Right atrium auricular region (tissue), 2 donors: ENCODE measurements around the gene NAA80. TPM values are rescaled to one million over a fixed set of nuclear protein-coding genes. Genes with fewer than 3 reads are reported as not detected.

Experiments
- DNase-seq: peaks from one replicate; pipeline ENCODE4 v3.0.0-alpha.2; 2019; ENCODE audit warnings: low spot score
- H3K27ac ChIP-seq, 2 donors: fragments of 200-600 bp; sonication (generic); 1 replicate in 1 of 2; 2 replicates in 1 of 2; pipeline ENCODE4 v1.5.1; 2016 to 2019
- H3K27me3 ChIP-seq, 2 donors: fragments of 200-600 bp; sonication (generic); one replicate each; pipeline versions ENCODE4 v1.5.1 to v1.6.0; 2017 to 2019
- H3K36me3 ChIP-seq: fragments of 200-600 bp; sonication (generic); one replicate; pipeline ENCODE4 v1.5.1; 2016
- H3K4me1 ChIP-seq, 2 donors: fragments of 200-600 bp; sonication (generic); one replicate each; pipeline versions ENCODE4 v1.5.1 to v1.6.0; 2017 to 2019
- H3K4me3 ChIP-seq, 2 donors: fragments of 200-600 bp; sonication (generic); 1 replicate in 1 of 2; 2 replicates in 1 of 2; pipeline ENCODE4 v1.5.1; 2017 to 2019; ENCODE audit warnings: mild to moderate bottlenecking in 1 of 2, moderate library complexity in 1 of 2
- H3K9me3 ChIP-seq, 2 donors: fragments of 200-600 bp; sonication (generic); one replicate each; pipeline ENCODE4 v1.5.1; 2019
- CTCF ChIP-seq, 2 donors: fragments of 200-600 bp; sonication (generic); IDR thresholded peaks; one replicate each; pipeline ENCODE4 v1.5.1; 2019; ENCODE audit warnings: antibody characterized with exemption in 2 of 2
- total RNA-seq, 2 donors: library from RNA; depleted of rRNA; stranded (reverse); fragments of >200 nt; gene quantifications; one replicate each; pipeline ENCODE4 v1.1.0, GENCODE V29; 2016

The NAA80 gene
- total RNA-seq, 2 donors from 2014 or later, result 9.0 to 10.7 TPM

DNA sequence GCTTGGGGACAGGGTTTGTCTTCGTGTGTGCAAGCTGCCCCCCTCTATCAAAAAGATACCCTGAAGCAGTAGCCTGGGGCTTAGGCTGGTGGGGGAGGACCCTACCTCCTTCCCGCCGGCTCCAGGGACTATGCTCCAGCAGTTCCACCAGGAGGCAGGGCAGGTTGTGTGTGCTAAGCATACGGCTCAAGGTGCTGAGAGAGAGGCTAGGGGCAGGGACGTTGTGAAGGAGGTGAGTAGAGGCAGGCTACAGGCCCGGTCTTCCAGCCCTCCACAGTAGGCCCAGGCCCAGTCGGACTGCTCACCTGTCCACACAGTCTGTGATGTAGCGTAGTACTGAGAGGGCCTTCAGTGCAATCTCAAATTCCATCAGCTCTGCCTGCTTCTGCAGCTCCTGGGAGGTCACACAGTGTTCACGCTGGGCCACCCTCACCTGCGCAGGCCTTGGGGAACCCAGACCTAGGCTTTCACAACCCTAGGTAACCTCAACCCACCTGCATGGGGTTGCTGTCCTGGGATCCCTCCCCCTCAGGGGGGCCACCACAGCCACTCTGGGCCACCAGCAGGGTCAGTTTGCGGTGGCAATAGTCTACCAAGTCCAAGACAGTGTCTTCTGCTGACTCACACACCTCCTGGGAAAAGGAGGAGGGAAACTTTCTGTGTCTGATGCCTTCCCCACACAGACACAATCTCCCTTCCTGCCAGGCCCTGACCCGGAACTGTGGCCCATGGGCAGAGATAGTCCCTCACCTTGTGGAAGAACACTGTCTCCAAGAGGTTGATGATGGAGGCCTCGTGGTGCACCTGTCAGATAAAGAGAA, 43.8 kb upstream of the NAA80 start:
- Histone ChIP-seq H3K9me3 (no peaks in the 10 kb centered on the region), H3K4me1 (peaks cover 0 to 47% of the 10 kb centered on the region in 2 donors), H3K36me3 (no peaks in the 10 kb centered on the region), H3K27ac (no peak overlapping the region), H3K27me3 (no peaks in the 10 kb centered on the region), H3K4me3 (no peak overlapping the region)
- no peak for DNase-seq
- no peak for TF ChIP-seq CTCF (IDR thresholded peaks at IDR 0.05)

GRCh38 chr3:50341996-50342650, 42.9 kb upstream of the NAA80 start:
- DNase-seq, result no peak
- H3K27me3 ChIP-seq, result no peaks in the 10 kb centered on the region
- H3K9me3 ChIP-seq, result no peaks in the 10 kb centered on the region
- H3K4me3 ChIP-seq, result no peak overlapping the region
- peaks cover 0 to 51% of the 10 kb centered on the region in 2 donors for H3K4me1 ChIP-seq
- no peaks in the 10 kb centered on the region for H3K36me3 ChIP-seq
- TF ChIP-seq CTCF (IDR thresholded peaks at IDR 0.05), result no peak
- H3K27ac ChIP-seq, result no peak overlapping the region

- no peaks in the 10 kb centered on the region for H3K27me3 ChIP-seq
- no peaks in the 10 kb centered on the region for H3K9me3 ChIP-seq
- no peak for DNase-seq
- H3K27ac ChIP-seq, result peak overlapping the region in 1 of 2 donors; percentile 99
- H3K36me3 ChIP-seq, result no peaks in the 10 kb centered on the region
- no peak for TF ChIP-seq CTCF (IDR thresholded peaks at IDR 0.05)
- H3K4me1 ChIP-seq, result peaks cover 0 to 54% of the 10 kb centered on the region in 2 donors
- H3K4me3 ChIP-seq, result peak overlapping the region in 1 of 2 donors; percentile 57
Measured at GRCh38 chr3:50341537-50341936, 42.3 kb upstream of the NAA80 start.

DNA sequence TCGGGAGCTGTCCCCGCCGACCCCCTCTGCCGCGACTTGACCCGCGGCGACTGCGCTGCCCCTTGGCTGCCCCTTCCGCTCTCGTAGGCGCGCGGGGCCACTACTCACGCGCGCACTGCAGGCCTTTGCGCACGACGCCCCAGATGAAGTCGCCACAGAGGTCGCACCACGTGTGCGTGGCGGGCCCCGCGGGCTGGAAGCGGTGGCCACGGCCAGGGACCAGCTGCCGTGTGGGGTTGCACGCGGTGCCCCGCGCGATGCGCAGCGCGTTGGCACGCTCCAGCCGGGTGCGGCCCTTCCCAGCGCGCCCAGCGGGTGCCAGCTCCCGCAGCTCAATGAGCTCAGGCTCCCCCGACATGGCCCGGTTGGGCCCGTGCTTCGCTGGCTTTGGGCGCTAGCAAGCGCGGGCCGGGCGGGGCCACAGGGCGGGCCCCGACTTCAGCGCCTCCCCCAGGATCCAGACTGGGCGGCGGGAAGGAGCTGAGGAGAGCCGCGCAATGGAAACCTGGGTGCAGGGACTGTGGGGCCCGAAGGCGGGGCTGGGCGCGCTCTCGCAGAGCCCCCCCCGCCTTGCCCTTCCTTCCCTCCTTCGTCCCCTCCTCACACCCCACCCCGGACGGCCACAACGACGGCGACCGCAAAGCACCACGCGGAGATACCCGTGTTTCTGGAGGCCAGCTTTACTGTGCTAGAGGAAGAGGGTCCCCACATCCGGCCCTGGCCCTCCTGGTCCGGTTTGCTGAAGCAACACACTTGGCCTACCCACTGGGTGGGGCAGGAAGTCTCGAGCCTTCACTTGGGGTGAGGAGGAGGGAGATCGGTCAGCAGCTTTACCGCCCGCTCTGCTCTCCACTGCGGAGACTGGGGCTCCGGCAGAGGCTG, 41.5 kb upstream of the NAA80 start, which contains the start of gene RASSF1:
RASSF1 (minus strand) TSS at position 389 of the 882 bp plus-strand sequence; CDS start at position 358, 31 bp downstream.
- Histone ChIP-seq H3K27ac (peak within 1 kb of the TSS; percentile 99), H3K4me1 (peaks cover 0 to 58% of the 10 kb centered on the region in 2 donors), H3K27me3 (no peaks in the 10 kb centered on the region), H3K9me3 (no peaks in the 10 kb centered on the region), H3K4me3 (peak within 1 kb of the TSS; percentile 52 to 57), H3K36me3 (no peaks in the 10 kb centered on the region)
- no peak for TF ChIP-seq CTCF (IDR thresholded peaks at IDR 0.05)
- DNase-seq, result peak; percentile 83

DNA sequence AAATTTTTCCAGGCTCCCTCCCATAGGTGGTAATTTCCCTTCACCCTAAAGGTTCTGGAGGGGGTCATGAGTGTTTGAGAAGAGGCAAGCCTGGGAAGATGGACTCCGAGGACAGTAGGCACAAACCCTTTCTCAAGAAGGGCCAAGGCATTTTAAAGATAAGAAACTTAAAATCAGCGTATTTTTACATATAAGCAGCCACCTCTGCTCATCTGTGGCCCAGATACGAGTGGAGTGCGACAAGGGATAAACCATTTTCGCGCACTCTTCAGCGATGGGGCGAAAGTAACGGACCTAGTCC, 40.9 kb upstream of the NAA80 start:
- H3K36me3 ChIP-seq, result no peaks in the 10 kb centered on the region
- H3K9me3 ChIP-seq, result no peaks in the 10 kb centered on the region
- no peak for TF ChIP-seq CTCF (IDR thresholded peaks at IDR 0.05)
- peak overlapping the region; percentile 99 for H3K27ac ChIP-seq
- peak overlapping the region; percentile 52 to 57 for H3K4me3 ChIP-seq
- DNase-seq, result no peak
- H3K27me3 ChIP-seq, result no peaks in the 10 kb centered on the region
- peaks cover 0 to 58% of the 10 kb centered on the region in 2 donors for H3K4me1 ChIP-seq
